Mesenteric fat pad (tissue), 1 donor: ENCODE measurements around the gene FBLN1. TPM values are rescaled to one million over a fixed set of nuclear protein-coding genes. Genes with fewer than 3 reads are reported as not detected.
"Not testable (repeated sequence)": the region's sequence is repeated elsewhere in the genome, so short reads cannot be mapped to it uniquely, and the experiment has no call there.

Experiments used
- DNase-seq: peaks from one replicate; pipeline ENCODE4 v3.0.0-alpha.2; 2020; ENCODE audit warnings: low spot score
- total RNA-seq: library from RNA; stranded (reverse); fragmentation: NEBNext Ultra II Directional; extraction: Animal tissue kit (Norgen Biotek cat#: 25700); gene quantifications from one replicate; pipeline ENCODE4 v1.2.1, GENCODE V29; 2021
- donor health status: DM: yes; HTN: yes; CAD: no.

Gene FBLN1
- total RNA-seq, 1 donor from 2014 or later: 224 TPM

- DNase-seq: no peak
These were observed 79.7 kb downstream of the FBLN1 start for GRCh38 chr22:45582236-45582954.

- no peak for DNase-seq
These were observed 80.3 kb downstream of the FBLN1 start for GRCh38 chr22:45582955-45583320.

- DNase-seq: no peak
These were observed 80.8 kb downstream of the FBLN1 start for GRCh38 chr22:45583504-45583903.

GRCh38 chr22:45584121-45584570 lies 81.5 kb downstream of the FBLN1 start:
- no peak for DNase-seq

GRCh38 chr22:45584621-45585436 lies 82.1 kb downstream of the FBLN1 start:
- DNase-seq: no peak

- DNase-seq: no peak
These were observed 82.7 kb downstream of the FBLN1 start for GRCh38 chr22:45585437-45585755.

GRCh38 chr22:45585946-45586540 lies 83.4 kb downstream of the FBLN1 start:
- DNase-seq: no peak

GRCh38 chr22:45586651-45587405 lies 84.1 kb downstream of the FBLN1 start:
- DNase-seq: no peak

GRCh38 chr22:45587638-45588505 lies 85.2 kb downstream of the FBLN1 start:
- DNase-seq: no peak

- no peak for DNase-seq
These were observed 86.9 kb downstream of the FBLN1 start for GRCh38 chr22:45589556-45589955.

GRCh38 chr22:45590262-45590661 lies 87.6 kb downstream of the FBLN1 start:
- DNase-seq: no peak

- not testable (repeated sequence) for DNase-seq
These were observed 89.0 kb downstream of the FBLN1 start for GRCh38 chr22:45591633-45592213.

- DNase-seq: no peak
These were observed 91.6 kb downstream of the FBLN1 start for GRCh38 chr22:45594123-45594941.

GRCh38 chr22:45597460-45598192 lies 94.9 kb downstream of the FBLN1 start:
- no peak for DNase-seq

- DNase-seq: no peak
These were observed 96.0 kb downstream of the FBLN1 start for GRCh38 chr22:45598596-45599217.

GRCh38 chr22:45599836-45600577 lies 97.3 kb downstream of the FBLN1 start:
- no peak for DNase-seq
